HEK293 (cell line): Measurements from ENCODE around the gene SLC38A9.

Experiments
- CTCF ChIA-PET: fragments of 350-600 bp; formaldehyde crosslinking; extraction: SDS; loops from one replicate; lab custom pipeline; 2021; ENCODE audit warnings: antibody characterized with exemption; lab: Yijun Ruan, JAX
- POLR2A ChIA-PET: fragments of 300-600 bp; formaldehyde crosslinking; extraction: SDS; loops from one replicate; lab custom pipeline; 2020; ENCODE audit warnings: antibody characterized with exemption, inconsistent platforms; lab: Yijun Ruan, JAX
- H3K27ac ChIP-seq: fragments of 200-500 bp; sonication (Bioruptor generic); 2 replicates; pipeline ENCODE4 v1.5.1; 2014; ENCODE audit warnings: low read depth, low read length, control low read depth, inconsistent platforms; ENCODE audit errors: extremely low read depth
- H3K36me3 ChIP-seq, 2 experiments: fragments of 200-500 bp in 1 of 2; sonication (Bioruptor generic) in 1 of 2; 1 replicate in 1 of 2; 2 replicates in 1 of 2; pipeline ENCODE4 v1.5.1; 2014 to 2017; ENCODE audit warnings: inconsistent platforms in 2 of 2, low read length in 2 of 2; ENCODE audit not compliant: control insufficient read depth in 2 of 2, insufficient read depth in 1 of 2
- H3K4me1 ChIP-seq: fragments of 200-500 bp; sonication (Bioruptor generic); 2 replicates; pipeline ENCODE4 v1.5.1; 2014; ENCODE audit warnings: mild to moderate bottlenecking, low read length, inconsistent platforms; ENCODE audit not compliant: control insufficient read depth, insufficient read depth
- H3K4me3 ChIP-seq: 2 replicates; pipeline ENCODE4 v1.5.1; 2011; ENCODE audit warnings: low read depth, mild to moderate bottlenecking, control low read depth, low read length, moderate library complexity
- H3K9me3 ChIP-seq: fragments of 200-500 bp; sonication (Bioruptor generic); 2 replicates; pipeline ENCODE4 v1.5.1; 2014; ENCODE audit warnings: low read depth, low read length, inconsistent platforms; ENCODE audit not compliant: control insufficient read depth, insufficient read depth
- BCL11A ChIP-seq: fragments of 450-650 bp; formaldehyde crosslinking; IDR thresholded peaks from 2 replicates; pipeline ENCODE4 v1.5.1; 2016; ENCODE audit warnings: low read depth, missing biosample characterization, missing genetic modification characterization
- BCL11B ChIP-seq: fragments of 450-650 bp; formaldehyde crosslinking; IDR thresholded peaks from 2 replicates; pipeline ENCODE4 v1.5.1; 2016; ENCODE audit warnings: low read depth, missing biosample characterization, missing genetic modification characterization
- FEZF1 ChIP-seq: fragments of 450-650 bp; formaldehyde crosslinking; IDR thresholded peaks from 2 replicates; pipeline ENCODE4 v1.5.1; 2016; ENCODE audit warnings: missing biosample characterization, missing genetic modification characterization
- GLI4 ChIP-seq: fragments of 450-650 bp; formaldehyde crosslinking; IDR thresholded peaks from 2 replicates; pipeline ENCODE4 v1.5.1; 2016; ENCODE audit warnings: missing biosample characterization, missing genetic modification characterization
- MYNN ChIP-seq: fragments of 450-650 bp; formaldehyde crosslinking; IDR thresholded peaks from 2 replicates; pipeline ENCODE4 v1.5.1; 2016; ENCODE audit warnings: missing biosample characterization, missing genetic modification characterization, borderline replicate concordance
- PRDM1 ChIP-seq: fragments of 450-650 bp; formaldehyde crosslinking; IDR thresholded peaks from 2 replicates; pipeline ENCODE4; 2016; ENCODE audit warnings: missing biosample characterization, missing genetic modification characterization
- RBAK ChIP-seq: fragments of 450-650 bp; formaldehyde crosslinking; IDR thresholded peaks from 2 replicates; pipeline ENCODE4 v1.5.1; 2016; ENCODE audit warnings: missing biosample characterization, missing genetic modification characterization
- WT1 ChIP-seq: fragments of 450-650 bp; formaldehyde crosslinking; IDR thresholded peaks from 2 replicates; pipeline ENCODE4 v1.5.1; 2016; ENCODE audit warnings: missing biosample characterization, missing genetic modification characterization
- ZBTB20 ChIP-seq: fragments of 450-650 bp; formaldehyde crosslinking; IDR thresholded peaks from 2 replicates; pipeline ENCODE4 v1.5.1; 2016; ENCODE audit warnings: missing biosample characterization, missing genetic modification characterization
- ZBTB21 ChIP-seq: fragments of 450-650 bp; formaldehyde crosslinking; IDR thresholded peaks from 2 replicates; pipeline ENCODE4 v1.5.1; 2017; ENCODE audit warnings: missing biosample characterization, missing genetic modification characterization
- ZNF140 ChIP-seq: fragments of 450-650 bp; formaldehyde crosslinking; IDR thresholded peaks from 2 replicates; pipeline ENCODE4 v1.5.1; 2016; ENCODE audit warnings: missing biosample characterization, missing genetic modification characterization
- ZNF175 ChIP-seq: fragments of 450-650 bp; formaldehyde crosslinking; IDR thresholded peaks from 2 replicates; pipeline ENCODE4 v1.5.1; 2016; ENCODE audit warnings: missing biosample characterization, missing genetic modification characterization
- ZNF202 ChIP-seq: fragments of 450-650 bp; formaldehyde crosslinking; IDR thresholded peaks from 2 replicates; pipeline ENCODE4 v1.5.1; 2016; ENCODE audit warnings: missing biosample characterization, missing genetic modification characterization, borderline replicate concordance
- ZNF223 ChIP-seq: fragments of 450-650 bp; formaldehyde crosslinking; IDR thresholded peaks from 2 replicates; pipeline ENCODE4 v1.5.1; 2016; ENCODE audit warnings: missing biosample characterization, missing genetic modification characterization
- ZNF391 ChIP-seq: fragments of 450-650 bp; formaldehyde crosslinking; IDR thresholded peaks from 2 replicates; pipeline ENCODE4 v1.5.1; 2016; ENCODE audit warnings: low read depth, missing biosample characterization, missing genetic modification characterization, borderline replicate concordance
- ZNF404 ChIP-seq: fragments of 450-650 bp; formaldehyde crosslinking; IDR thresholded peaks from 2 replicates; pipeline ENCODE4 v1.5.1; 2017; ENCODE audit warnings: missing biosample characterization, missing genetic modification characterization
- ZNF48 ChIP-seq: fragments of 450-650 bp; formaldehyde crosslinking; IDR thresholded peaks from 2 replicates; pipeline ENCODE4 v1.5.1; 2016; ENCODE audit warnings: missing biosample characterization, missing genetic modification characterization
- ZNF514 ChIP-seq: fragments of 450-650 bp; formaldehyde crosslinking; IDR thresholded peaks from 2 replicates; pipeline ENCODE4 v1.5.1; 2016; ENCODE audit warnings: missing biosample characterization, missing genetic modification characterization
- ZNF585B ChIP-seq: fragments of 450-650 bp; formaldehyde crosslinking; IDR thresholded peaks from 2 replicates; pipeline ENCODE4 v1.5.1; 2016; ENCODE audit warnings: missing biosample characterization, missing genetic modification characterization
- ZNF600 ChIP-seq: fragments of 450-650 bp; formaldehyde crosslinking; IDR thresholded peaks from 2 replicates; pipeline ENCODE4 v1.5.1; 2016; ENCODE audit warnings: missing biosample characterization, missing genetic modification characterization
- ZNF629 ChIP-seq: fragments of 450-650 bp; formaldehyde crosslinking; IDR thresholded peaks from 2 replicates; pipeline ENCODE4 v1.5.1; 2017; ENCODE audit warnings: missing biosample characterization, missing genetic modification characterization
- ZNF660 ChIP-seq: fragments of 450-650 bp; IDR thresholded peaks from 2 replicates; pipeline ENCODE4 v1.5.1; 2018; ENCODE audit warnings: missing biosample characterization, mild to moderate bottlenecking, missing genetic modification characterization
- ZNF701 ChIP-seq: fragments of 450-650 bp; formaldehyde crosslinking; IDR thresholded peaks from 2 replicates; pipeline ENCODE4 v1.5.1; 2016; ENCODE audit warnings: missing biosample characterization, missing genetic modification characterization
- TF ChIP-seq, protein P1 (sequence below): fragments of 450-650 bp; formaldehyde crosslinking; IDR thresholded peaks from 2 replicates; pipeline ENCODE4 v1.5.1; 2016; ENCODE audit warnings: missing biosample characterization, missing genetic modification characterization
- TF ChIP-seq, protein P2 (sequence below): fragments of 450-650 bp; formaldehyde crosslinking; IDR thresholded peaks from 2 replicates; pipeline ENCODE4 v1.5.1; 2016; ENCODE audit warnings: missing biosample characterization, missing genetic modification characterization
- TF ChIP-seq, protein P3 (sequence below): fragments of 450-650 bp; formaldehyde crosslinking; conservative IDR thresholded peaks from 2 replicates; pipeline ENCODE4 v1.5.1; 2016; ENCODE audit warnings: low read depth, missing biosample characterization, missing genetic modification characterization
- TF ChIP-seq, protein P4 (sequence below): sonication (generic); formaldehyde crosslinking; IDR thresholded peaks from 2 replicates; pipeline ENCODE4 v1.8.1; 2022; ENCODE audit warnings: mild to moderate bottlenecking, moderate library complexity, missing genetic modification reagents
- TF ChIP-seq, protein P5 (sequence below): fragments of 450-650 bp; formaldehyde crosslinking; IDR thresholded peaks from 2 replicates; pipeline ENCODE4 v1.5.1; 2016; ENCODE audit warnings: missing biosample characterization, missing genetic modification characterization, low read depth

Gene SLC38A9

DNA sequence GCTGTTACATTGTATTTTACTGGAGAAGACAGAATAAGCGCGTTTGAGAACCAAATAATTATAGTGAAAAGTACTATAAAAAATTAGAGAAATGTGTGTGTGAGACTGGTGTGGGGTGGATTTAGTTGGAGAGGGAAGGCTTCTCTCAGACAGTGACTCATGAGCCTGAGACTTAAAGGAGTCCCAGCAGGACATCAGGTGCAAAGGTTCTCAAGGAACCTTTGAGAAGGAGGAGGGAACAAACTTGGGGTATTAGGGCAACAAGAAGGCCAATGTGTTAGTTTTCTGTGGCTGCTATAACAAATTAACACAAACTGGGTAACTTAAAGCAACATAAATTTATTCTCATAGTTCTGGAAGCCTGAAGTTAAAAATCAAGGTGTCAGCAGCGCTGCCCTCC lies 30.7 kb upstream of the SLC38A9 start (continued):
- TF ChIP-seq ZNF585B: no peak
- TF ChIP-seq, protein P1, sequence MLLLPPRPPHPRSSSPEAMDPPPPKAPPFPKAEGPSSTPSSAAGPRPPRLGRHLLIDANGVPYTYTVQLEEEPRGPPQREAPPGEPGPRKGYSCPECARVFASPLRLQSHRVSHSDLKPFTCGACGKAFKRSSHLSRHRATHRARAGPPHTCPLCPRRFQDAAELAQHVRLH (tag by site-specific recombination): no peak
- TF ChIP-seq ZNF600: no peak
- no peak for TF ChIP-seq MYNN
- TF ChIP-seq ZNF629 (tag by site-specific recombination): no peak
- no peak for TF ChIP-seq ZBTB20 (tag by site-specific recombination)
- TF ChIP-seq ZNF701 (tag by site-specific recombination): no peak
- TF ChIP-seq ZNF514 (tag by site-specific recombination): no peak
- no peak for TF ChIP-seq ZNF175 (tag by site-specific recombination)
- TF ChIP-seq GLI4 (tag by site-specific recombination): no peak
- no peak for TF ChIP-seq ZNF48

DNA sequence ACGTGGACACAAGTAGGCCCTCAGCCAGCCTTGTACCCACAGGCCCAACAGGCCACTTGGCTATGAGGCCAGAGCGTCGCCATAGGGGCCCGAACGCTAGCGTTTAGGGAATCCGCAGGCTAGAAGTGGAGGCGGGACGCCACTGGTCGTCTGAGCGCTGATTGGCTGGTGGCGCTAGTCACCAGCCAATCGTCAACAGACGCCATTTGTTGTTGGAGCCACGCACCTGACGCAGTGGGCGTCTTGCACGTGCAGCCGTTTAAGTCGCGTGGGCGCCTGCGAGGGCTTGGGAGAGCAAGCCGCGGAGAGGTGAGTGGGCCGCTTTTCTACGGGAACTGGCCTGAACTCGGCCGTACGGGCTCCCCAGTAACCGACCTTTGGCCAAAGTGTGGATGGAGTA lies 25.7 kb upstream of the SLC38A9 start, which contains the start of gene DDX4:
DDX4 (plus strand) TSS at position 269 of the 400 bp plus-strand sequence. CDS start 903 bp downstream, outside the sequence.
- POLR2A ChIA-PET: no interaction called here
- CTCF ChIA-PET: no interaction called here
- Histone ChIP-seq H3K9me3 (no peaks in the 10 kb centered on the region), H3K4me3 (no peak within 1 kb of the TSS), H3K27ac (no peak within 1 kb of the TSS), H3K4me1 (no peaks in the 10 kb centered on the region), H3K36me3 (no peaks in the 10 kb centered on the region)
- TF ChIP-seq ZNF223 (tag by site-specific recombination) (no peak), ZNF202 (tag by site-specific recombination) (no peak), ZBTB21 (tag by site-specific recombination) (no peak), ZNF585B (no peak), BCL11B (tag by site-specific recombination) (no peak), ZNF140 (tag by site-specific recombination) (no peak), PRDM1 (tag by site-specific recombination) (no peak), ZNF514 (tag by site-specific recombination) (no peak), ZNF404 (tag by site-specific recombination) (no peak), WT1 (tag by site-specific recombination) (no peak), FEZF1 (tag by site-specific recombination) (no peak), BCL11A (tag by site-specific recombination) (no peak), ZNF660 (tag by site-specific recombination) (no peak), RBAK (tag by site-specific recombination) (no peak), ZNF391 (tag by site-specific recombination) (no peak)
- TF ChIP-seq, protein P2, sequence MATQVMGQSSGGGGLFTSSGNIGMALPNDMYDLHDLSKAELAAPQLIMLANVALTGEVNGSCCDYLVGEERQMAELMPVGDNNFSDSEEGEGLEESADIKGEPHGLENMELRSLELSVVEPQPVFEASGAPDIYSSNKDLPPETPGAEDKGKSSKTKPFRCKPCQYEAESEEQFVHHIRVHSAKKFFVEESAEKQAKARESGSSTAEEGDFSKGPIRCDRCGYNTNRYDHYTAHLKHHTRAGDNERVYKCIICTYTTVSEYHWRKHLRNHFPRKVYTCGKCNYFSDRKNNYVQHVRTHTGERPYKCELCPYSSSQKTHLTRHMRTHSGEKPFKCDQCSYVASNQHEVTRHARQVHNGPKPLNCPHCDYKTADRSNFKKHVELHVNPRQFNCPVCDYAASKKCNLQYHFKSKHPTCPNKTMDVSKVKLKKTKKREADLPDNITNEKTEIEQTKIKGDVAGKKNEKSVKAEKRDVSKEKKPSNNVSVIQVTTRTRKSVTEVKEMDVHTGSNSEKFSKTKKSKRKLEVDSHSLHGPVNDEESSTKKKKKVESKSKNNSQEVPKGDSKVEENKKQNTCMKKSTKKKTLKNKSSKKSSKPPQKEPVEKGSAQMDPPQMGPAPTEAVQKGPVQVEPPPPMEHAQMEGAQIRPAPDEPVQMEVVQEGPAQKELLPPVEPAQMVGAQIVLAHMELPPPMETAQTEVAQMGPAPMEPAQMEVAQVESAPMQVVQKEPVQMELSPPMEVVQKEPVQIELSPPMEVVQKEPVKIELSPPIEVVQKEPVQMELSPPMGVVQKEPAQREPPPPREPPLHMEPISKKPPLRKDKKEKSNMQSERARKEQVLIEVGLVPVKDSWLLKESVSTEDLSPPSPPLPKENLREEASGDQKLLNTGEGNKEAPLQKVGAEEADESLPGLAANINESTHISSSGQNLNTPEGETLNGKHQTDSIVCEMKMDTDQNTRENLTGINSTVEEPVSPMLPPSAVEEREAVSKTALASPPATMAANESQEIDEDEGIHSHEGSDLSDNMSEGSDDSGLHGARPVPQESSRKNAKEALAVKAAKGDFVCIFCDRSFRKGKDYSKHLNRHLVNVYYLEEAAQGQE (tag by site-specific recombination): no peak
- TF ChIP-seq, protein P3, sequence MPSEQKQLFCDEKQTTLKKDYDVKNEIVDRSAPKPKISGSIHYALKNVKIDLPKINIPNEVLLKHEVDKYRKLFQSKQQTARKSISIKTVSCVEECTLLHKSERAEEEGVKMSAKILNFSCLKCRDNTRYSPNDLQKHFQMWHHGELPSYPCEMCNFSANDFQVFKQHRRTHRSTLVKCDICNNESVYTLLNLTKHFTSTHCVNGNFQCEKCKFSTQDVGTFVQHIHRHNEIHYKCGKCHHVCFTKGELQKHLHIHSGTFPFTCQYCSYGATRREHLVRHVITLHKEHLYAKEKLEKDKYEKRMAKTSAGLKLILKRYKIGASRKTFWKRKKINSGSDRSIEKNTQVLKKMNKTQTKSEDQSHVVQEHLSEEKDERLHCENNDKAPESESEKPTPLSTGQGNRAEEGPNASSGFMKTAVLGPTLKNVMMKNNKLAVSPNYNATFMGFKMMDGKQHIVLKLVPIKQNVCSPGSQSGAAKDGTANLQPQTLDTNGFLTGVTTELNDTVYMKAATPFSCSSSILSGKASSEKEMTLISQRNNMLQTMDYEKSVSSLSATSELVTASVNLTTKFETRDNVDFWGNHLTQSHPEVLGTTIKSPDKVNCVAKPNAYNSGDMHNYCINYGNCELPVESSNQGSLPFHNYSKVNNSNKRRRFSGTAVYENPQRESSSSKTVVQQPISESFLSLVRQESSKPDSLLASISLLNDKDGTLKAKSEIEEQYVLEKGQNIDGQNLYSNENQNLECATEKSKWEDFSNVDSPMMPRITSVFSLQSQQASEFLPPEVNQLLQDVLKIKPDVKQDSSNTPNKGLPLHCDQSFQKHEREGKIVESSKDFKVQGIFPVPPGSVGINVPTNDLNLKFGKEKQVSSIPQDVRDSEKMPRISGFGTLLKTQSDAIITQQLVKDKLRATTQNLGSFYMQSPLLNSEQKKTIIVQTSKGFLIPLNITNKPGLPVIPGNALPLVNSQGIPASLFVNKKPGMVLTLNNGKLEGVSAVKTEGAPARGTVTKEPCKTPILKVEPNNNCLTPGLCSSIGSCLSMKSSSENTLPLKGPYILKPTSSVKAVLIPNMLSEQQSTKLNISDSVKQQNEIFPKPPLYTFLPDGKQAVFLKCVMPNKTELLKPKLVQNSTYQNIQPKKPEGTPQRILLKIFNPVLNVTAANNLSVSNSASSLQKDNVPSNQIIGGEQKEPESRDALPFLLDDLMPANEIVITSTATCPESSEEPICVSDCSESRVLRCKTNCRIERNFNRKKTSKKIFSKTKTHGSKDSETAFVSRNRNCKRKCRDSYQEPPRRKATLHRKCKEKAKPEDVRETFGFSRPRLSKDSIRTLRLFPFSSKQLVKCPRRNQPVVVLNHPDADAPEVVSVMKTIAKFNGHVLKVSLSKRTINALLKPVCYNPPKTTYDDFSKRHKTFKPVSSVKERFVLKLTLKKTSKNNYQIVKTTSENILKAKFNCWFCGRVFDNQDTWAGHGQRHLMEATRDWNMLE: no peak
- TF ChIP-seq, protein P4, sequence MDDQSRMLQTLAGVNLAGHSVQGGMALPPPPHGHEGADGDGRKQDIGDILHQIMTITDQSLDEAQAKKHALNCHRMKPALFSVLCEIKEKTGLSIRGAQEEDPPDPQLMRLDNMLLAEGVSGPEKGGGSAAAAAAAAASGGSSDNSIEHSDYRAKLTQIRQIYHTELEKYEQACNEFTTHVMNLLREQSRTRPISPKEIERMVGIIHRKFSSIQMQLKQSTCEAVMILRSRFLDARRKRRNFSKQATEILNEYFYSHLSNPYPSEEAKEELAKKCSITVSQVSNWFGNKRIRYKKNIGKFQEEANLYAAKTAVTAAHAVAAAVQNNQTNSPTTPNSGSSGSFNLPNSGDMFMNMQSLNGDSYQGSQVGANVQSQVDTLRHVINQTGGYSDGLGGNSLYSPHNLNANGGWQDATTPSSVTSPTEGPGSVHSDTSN (CRISPR knock-in tag): no peak
- TF ChIP-seq, protein P5, sequence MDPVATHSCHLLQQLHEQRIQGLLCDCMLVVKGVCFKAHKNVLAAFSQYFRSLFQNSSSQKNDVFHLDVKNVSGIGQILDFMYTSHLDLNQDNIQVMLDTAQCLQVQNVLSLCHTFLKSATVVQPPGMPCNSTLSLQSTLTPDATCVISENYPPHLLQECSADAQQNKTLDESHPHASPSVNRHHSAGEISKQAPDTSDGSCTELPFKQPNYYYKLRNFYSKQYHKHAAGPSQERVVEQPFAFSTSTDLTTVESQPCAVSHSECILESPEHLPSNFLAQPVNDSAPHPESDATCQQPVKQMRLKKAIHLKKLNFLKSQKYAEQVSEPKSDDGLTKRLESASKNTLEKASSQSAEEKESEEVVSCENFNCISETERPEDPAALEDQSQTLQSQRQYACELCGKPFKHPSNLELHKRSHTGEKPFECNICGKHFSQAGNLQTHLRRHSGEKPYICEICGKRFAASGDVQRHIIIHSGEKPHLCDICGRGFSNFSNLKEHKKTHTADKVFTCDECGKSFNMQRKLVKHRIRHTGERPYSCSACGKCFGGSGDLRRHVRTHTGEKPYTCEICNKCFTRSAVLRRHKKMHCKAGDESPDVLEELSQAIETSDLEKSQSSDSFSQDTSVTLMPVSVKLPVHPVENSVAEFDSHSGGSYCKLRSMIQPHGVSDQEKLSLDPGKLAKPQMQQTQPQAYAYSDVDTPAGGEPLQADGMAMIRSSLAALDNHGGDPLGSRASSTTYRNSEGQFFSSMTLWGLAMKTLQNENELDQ (tag by site-specific recombination): no peak
- TF ChIP-seq, all 188 proteins: peak for 0
